LoVo (cell line): ENCODE data around the gene CACTIN.
"Not testable (repeated sequence)": the region's sequence is repeated elsewhere in the genome, so short reads cannot be mapped to it uniquely, and the experiment has no call there.

Source experiments
- DNase-seq: peaks from one replicate; pipeline ENCODE4 v3.0.0-alpha.2; 2016; ENCODE audit warnings: low spot score

CACTIN gene

DNA sequence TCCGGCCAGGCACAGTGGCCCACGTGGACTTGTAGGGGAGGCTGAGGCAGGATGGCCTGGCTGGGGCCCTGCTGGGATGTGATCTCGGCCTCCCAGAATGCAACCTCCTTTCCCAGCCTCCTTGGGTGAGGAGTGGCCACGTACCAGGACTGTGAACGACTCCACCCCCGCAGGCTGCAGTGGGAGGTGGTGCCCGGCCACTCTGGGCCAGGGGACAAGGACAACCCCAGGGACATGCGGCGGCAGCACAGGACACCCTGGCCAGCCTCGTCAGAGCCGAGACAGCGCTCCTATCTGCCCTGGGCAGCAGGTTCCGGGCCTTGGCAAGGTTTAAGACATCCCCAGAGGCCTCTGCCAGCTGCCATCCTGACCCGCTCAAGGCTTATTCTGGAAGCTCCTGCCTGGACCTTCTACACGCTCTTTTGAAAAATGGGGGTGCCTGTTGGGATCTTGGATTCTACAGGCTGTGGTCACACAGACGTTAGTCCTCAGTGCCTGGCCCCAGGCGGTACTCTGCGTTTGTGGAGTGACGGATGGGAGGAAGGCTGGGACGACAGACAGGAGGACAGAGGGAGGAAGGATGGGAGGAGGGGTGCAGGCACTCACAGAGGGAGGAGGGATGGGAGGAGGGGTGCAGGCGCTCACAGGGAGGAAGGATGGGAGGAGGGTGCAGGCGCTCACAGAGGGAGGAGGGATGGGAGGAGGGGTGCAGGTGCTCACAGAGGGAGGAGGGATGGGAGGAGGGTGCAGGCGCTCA, 19.9 kb upstream of the CACTIN start:
- DNase-seq: no peak

DNA sequence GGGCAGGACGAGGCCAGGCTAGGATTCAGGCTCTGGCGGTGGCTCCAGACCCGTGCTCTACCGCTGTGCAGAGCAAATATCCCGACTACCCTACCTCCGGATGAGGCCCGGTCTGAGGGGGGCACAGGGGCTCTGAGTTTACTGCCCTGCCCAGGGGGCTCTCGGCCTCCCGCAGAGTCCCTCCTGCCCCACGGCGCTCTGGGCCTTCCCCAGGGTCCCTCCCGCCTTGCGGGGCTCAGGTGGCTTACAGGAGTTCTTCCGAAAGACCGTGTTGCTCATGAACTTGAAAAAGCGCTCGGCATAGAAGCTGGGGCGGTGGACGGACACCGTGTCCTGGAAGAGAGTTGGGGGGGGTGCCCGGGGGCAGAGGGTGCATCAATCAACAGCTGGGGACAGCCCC, 19.1 kb upstream of the CACTIN start:
- DNase-seq: no peak

GRCh38 chr19:3645067-3645396, 18.4 kb upstream of the CACTIN start:
- no peak for DNase-seq

DNA sequence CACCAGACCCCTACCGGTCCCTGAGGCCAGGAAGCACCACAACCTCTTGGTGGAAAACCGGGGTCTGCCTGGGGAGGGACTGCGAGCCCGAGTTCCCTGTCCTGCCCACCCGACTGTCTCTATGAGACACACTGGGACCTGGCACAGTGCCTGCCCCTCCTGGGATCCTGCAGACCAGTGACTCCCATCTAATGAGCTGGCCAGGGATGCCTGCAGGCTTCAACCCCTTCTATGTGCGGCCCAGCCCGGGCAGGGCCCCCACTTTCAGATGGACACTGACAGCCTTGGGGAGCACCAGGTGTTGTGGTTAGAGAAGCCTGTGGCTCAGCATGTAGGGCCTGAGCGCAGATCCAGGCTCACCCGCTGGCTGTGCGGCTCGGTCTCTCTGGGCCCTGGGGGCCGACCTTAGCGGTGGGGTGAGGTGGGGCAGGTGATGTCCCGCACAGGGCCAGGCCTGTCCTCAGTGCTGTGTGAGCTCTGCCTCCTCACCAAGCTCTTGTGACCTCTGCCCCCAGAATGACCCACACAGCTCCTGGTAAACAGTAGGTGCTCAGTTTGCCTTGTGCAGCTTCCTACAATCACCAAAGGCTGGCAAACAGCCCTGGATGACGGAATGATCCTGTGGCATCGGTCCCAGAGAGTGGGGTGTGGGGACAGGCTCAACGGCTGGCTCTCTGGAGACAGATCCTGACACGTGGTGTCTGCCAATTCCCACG, 17.9 kb upstream of the CACTIN start:
- DNase-seq: no peak

- no peak for DNase-seq
Measured at GRCh38 chr19:3643674-3644313, 17.2 kb upstream of the CACTIN start.

- DNase-seq: no peak
Measured at GRCh38 chr19:3642987-3643673, 16.5 kb upstream of the CACTIN start.

DNA sequence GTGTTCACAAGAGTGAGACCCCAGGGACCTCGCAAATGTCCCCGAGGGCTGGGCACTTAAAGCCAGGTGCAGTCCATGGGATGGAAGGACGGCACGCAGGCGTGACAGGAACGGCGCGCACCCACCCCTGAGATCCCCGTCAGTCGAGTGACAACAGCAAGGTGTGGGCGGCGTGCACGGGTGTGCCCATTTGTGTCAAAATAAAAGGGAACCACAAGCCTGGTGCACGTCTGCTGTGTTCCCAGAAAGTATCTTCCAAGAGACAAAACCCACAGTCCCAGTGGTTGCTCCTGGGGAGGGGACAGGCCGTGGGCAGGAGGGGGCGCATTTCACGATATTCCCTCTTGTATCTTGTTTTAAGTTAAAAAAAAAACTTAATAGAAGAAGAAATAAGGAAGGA, 15.7 kb upstream of the CACTIN start:
- no peak for DNase-seq

DNA sequence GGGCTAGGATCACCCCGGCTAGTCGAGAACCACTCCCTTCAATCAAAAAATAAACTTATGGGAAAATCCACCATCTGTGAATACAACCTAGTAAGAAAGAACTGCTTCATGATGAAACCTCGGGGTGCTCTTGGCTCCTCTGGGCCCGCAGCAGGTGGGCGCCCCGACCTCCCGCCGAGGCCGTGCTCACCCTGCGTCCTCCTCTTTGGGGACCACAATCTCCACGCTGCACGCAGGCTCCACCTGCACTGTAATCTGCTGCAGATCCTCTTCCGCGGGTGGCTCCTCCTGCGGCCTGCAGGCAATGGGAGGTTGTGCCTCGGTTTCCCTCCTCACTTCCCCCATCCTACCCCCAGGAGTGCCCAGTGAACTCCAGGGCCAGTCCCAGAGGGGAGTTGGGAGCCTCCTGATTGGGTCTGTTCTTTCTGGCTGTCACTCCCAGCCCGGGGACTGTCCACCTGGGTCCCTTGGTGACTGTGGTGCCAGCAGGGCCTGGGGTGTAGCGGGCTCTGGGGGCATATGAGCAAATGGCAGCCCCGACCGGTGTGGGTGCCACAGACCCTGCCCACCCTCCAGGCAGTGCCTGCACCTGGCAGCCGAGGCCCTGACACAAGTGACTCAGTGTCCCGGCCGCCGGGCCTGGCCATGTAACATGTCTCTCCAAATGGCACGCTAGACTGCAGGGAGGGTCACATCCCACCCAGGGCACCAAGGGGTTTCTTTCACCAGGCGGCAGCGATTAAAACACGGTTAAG, 15.1 kb upstream of the CACTIN start:
- no peak for DNase-seq

DNA sequence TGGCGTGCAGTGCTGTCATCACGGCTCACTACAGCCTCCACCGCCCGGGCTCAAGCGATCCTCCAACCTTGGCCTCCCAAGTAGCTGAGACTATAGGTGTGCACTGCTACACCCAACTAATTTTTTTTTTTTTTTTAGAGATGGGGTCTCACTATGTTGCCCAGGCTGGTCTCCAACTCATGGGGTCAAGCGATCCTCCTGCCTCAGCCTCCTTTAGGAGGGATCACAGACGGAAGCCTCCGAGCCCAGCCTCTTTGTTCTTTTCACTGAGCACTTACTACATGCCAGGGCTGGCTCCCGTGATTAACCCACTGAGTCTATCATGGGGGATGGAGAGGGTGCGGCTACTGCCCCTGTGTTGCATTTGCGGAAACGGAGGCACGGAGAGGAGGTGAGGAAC, 12.9 kb upstream of the CACTIN start:
- no peak for DNase-seq

DNA sequence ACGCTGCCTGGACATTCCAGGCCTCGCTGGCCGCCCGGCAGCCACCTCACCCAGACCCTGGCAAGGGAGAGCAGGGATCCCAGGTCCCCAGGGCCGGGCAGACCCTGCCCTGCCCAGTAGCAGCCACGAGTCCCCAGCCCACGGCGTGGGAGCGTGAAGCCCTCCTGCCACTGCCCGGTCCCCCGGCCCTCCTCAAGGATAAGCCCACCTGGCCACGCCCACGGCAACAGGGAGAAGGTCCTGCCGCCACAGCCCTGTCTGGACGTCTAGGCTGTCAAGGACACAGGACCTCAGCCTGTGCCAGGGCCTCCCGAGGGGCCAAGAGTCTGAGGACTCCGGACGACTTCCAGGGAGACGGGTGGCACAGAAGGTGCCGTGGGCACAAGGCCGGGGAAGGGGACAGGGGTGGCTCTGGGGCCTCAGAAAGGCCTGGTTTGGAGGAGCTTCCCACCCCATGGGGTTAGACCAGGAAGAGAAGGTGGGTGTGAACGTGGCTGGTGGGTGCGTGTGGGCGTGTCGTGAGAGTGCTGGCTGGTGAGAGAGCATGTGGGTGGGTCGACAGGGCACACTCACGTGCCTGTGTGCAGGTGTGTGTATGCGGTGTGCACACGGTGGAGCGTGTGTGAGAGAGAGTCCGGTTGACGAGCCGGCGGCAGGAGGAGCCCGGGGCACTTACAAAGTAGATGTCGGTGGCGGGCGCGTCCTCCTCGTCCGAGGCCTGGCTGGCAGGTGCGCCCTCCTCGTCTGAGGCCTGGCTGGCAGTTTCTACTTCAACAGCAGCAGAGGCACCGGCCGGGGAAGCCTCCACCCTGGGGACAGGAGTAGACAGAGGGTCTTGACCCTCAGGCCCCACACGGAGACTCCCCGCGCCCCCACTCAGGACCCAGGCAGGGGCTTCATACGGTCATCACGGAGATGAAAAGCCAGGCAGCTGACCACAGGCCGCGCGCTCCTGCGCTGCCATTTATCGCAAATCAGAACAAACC, 11.9 kb upstream of the CACTIN start:
- DNase-seq: no peak

DNA sequence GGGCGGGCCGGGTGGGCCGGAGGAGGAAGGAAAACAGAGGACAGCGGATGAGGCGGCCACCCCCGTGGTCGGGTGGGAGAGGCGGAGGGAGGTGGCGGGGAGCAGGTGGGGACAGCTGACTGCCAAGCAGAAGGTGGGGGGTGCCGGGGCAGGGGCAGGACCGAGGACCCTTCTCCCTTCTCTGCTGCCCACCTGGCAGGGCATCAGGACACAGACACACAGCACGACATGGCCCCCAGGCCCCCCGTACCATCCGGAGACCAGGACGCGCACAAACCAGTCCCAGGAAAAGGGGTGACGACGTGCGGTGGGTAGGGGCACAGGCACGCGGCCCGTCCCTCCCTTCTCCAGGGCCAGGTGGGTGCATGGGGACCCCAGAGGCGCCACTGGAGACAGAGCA, 11.0 kb upstream of the CACTIN start:
- no peak for DNase-seq

GRCh38 chr19:3636962-3637361, 10.4 kb upstream of the CACTIN start:
- no peak for DNase-seq

- DNase-seq: no peak
Measured at GRCh38 chr19:3636506-3636905, 9.9 kb upstream of the CACTIN start.

DNA sequence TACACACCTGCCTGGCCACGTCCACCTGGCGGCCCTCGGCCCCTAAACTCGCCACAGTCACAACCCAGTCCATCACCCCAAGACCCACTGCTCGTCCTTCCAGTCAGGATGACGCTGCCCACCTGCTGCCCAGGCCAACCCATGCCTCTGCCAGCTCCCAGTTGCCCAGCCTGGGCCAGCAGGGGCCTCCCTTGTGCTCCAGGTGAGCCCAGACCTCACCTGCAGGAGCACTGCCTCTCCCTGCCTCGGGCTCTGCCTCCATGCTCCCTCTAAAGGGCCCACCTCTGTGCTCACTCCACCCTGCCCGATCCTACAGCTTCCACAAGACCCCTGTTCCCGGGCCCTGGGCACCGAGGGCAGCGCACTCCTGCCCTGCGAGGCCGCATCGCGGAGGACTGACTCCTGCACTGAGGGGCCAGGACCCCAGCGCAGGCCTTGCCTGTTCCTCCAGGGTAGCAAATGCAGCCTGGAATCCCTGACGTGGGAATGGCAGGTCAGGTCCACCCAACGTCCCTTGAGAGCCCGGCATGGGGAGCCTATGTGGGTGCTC, 8.0 kb upstream of the CACTIN start:
- DNase-seq: no peak

GRCh38 chr19:3633559-3633988, 7.0 kb upstream of the CACTIN start:
- no peak for DNase-seq

GRCh38 chr19:3632739-3633558, 6.4 kb upstream of the CACTIN start:
- DNase-seq: no peak

DNA sequence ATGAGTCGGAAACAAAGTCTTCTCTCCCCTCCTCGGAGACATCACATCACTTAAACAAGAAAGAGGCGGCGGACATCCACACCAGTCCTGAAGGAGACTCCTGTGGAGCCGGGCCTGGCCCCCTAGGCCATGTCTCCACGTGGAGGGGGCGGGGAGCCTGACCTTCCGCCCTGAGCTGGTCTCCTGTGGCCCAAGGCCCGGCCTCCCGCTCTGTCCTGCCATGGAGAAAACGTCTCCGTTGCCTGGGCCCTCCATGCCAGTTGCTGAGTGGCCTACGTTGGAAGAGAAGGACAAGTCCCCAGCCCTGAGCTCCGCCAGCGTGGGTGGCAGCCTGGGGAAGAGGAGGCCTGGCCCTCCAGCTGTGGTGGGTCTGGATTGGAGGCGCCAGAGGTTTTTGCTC, 5.5 kb upstream of the CACTIN start:
- DNase-seq: no peak

DNA sequence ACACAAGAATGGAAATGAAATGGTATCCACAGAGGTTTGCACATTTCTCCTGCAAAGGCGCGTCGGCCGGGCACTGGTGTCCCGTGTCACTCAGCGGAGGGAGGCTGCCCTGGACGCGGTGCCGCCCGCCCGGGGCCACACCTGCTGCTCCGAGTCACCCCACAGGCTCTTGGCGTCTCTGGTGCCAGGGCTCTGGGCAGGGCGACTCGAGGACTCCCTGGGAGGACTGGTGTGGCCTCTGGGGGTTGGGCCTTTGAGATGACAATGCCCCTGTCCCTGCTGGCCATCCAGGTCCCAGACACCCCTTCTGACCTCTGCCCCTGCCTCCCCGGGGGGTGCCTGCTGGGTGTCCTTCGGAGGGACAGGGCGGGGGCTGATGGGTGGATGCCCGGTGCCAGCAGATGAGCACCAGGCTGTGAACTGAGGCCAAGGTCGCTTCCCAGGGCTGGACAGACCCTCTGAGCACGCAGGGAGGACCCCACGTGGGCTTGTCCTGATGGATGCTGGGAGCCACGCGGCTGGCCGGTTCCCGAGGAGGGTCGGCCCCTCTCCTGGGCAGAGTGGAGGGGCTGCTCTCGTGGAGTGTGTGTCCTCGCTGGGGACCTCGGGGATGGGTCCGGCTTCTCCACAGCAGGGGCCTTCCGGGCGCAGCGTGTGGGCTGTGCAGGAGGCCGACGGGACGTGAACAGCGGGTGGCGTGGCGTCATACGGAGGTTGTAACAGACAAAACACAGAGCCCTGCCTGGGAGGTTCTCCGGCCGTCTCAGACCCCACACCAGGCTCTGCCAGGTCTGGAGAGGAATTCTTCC, 4.7 kb upstream of the CACTIN start:
- no peak for DNase-seq

DNA sequence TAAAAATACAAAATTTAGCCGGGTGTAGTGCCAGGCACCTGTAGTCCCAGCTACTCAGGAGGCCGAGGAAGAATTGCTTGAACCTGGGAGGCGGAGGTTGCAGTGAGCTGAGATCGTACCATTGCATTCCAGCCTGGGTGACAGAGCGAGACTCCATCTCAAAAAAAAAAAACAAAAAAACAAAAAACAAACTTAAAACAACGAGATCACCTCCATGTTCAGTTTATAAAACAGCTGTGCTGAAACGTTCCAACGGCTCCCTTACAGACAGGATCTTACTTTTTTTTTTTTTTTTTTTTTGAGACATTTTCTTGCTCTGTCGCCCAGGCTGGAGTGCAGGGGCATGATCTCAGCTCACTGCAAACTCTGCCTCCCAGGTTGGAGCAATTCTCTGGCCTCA, 2.2 kb upstream of the CACTIN start:
- not testable (repeated sequence) for DNase-seq
